ENCODE results near the gene EMX2.

DNA sequence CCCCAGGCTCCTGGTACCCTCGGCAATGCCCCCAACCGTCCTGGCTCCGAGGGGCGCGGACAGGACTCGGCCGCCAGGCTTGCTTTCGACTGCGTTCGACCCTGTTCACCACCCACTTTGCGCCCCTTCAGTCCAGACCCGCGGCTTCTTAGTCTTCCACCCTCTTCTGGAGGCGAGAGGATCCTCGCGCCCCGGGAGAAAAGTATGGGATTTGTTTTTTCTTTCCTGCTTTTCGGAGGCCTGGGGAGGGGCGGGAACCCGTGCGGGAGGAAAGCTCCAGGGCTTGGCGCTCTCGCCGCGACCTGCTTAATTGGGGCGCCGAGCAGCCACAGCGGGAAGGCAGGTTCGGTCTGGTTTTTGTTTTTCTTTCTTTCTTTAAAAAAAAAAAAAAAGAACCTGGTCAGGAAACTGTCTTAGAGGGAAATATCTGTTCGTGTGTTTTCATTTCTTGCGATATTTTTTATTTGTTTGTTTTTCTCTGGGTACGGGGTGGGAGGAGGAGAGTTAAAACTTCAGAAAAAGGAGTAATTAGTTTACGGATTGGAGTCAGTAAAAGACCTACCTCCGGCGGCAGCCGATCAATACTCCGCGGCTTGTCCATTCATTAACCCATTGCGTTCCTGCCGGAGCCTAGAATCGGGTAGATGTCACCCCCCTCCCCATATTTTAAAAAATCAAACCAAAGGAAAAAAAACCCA is 1.6 kb downstream of the EMX2 start:
- peak; percentile 28 for TF ChIP-seq EZH2 (IDR thresholded peaks at IDR 0.05; ENCODE audit: low read depth, unreplicated experiment)
- TF ChIP-seq, protein P1, sequence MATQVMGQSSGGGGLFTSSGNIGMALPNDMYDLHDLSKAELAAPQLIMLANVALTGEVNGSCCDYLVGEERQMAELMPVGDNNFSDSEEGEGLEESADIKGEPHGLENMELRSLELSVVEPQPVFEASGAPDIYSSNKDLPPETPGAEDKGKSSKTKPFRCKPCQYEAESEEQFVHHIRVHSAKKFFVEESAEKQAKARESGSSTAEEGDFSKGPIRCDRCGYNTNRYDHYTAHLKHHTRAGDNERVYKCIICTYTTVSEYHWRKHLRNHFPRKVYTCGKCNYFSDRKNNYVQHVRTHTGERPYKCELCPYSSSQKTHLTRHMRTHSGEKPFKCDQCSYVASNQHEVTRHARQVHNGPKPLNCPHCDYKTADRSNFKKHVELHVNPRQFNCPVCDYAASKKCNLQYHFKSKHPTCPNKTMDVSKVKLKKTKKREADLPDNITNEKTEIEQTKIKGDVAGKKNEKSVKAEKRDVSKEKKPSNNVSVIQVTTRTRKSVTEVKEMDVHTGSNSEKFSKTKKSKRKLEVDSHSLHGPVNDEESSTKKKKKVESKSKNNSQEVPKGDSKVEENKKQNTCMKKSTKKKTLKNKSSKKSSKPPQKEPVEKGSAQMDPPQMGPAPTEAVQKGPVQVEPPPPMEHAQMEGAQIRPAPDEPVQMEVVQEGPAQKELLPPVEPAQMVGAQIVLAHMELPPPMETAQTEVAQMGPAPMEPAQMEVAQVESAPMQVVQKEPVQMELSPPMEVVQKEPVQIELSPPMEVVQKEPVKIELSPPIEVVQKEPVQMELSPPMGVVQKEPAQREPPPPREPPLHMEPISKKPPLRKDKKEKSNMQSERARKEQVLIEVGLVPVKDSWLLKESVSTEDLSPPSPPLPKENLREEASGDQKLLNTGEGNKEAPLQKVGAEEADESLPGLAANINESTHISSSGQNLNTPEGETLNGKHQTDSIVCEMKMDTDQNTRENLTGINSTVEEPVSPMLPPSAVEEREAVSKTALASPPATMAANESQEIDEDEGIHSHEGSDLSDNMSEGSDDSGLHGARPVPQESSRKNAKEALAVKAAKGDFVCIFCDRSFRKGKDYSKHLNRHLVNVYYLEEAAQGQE (IDR thresholded peaks at IDR 0.05; ENCODE audit: unreplicated experiment) = no peak
- TF ChIP-seq, protein P2, sequence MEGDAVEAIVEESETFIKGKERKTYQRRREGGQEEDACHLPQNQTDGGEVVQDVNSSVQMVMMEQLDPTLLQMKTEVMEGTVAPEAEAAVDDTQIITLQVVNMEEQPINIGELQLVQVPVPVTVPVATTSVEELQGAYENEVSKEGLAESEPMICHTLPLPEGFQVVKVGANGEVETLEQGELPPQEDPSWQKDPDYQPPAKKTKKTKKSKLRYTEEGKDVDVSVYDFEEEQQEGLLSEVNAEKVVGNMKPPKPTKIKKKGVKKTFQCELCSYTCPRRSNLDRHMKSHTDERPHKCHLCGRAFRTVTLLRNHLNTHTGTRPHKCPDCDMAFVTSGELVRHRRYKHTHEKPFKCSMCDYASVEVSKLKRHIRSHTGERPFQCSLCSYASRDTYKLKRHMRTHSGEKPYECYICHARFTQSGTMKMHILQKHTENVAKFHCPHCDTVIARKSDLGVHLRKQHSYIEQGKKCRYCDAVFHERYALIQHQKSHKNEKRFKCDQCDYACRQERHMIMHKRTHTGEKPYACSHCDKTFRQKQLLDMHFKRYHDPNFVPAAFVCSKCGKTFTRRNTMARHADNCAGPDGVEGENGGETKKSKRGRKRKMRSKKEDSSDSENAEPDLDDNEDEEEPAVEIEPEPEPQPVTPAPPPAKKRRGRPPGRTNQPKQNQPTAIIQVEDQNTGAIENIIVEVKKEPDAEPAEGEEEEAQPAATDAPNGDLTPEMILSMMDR (conservative IDR thresholded peaks at IDR 0.05; ENCODE audit: low read depth in 2 of 2) = no peak
- no peak for TF ChIP-seq POLR2AphosphoS5 (IDR thresholded peaks at IDR 0.05; ENCODE audit: low read depth)
